CD14-positive monocyte (primary cell): ENCODE data around the gene USP9X. TPM values are rescaled to one million over a fixed set of nuclear protein-coding genes. Genes with fewer than 3 reads are reported as not detected.

Experiments used
- DNase-seq, 3 donors: peaks; one replicate each; pipeline ENCODE4 v3.0.0-alpha.2; 2011 to 2022
- H2AFZ ChIP-seq: 2 replicates; pipeline ENCODE4 v1.6.0; 2012; ENCODE audit warnings: mild to moderate bottlenecking, low read depth, low read length, inconsistent platforms; ENCODE audit not compliant: insufficient read depth, poor library complexity, severe bottlenecking
- H3K27ac ChIP-seq, 2 donors: 1 replicate in 1 of 2; 2 replicates in 1 of 2; pipeline ENCODE4 v1.5.1; 2012 to 2013; ENCODE audit warnings: low read length in 2 of 2, control low read depth in 1 of 2, inconsistent platforms in 1 of 2, low read depth in 1 of 2, mild to moderate bottlenecking in 1 of 2
- H3K27me3 ChIP-seq, 2 donors: one replicate each; pipeline versions ENCODE4 v1.6.0 to v1.6.1; 2011 to 2013; ENCODE audit warnings: low read length in 2 of 2; ENCODE audit not compliant: control insufficient read depth in 2 of 2, insufficient read depth in 2 of 2
- H3K36me3 ChIP-seq, 2 donors: replicated peaks in 1 of 2; 1 replicate in 1 of 2; 2 replicates in 1 of 2; pipeline versions ENCODE4 v1.5.1 to v1.6.1; 2012 to 2013; ENCODE audit warnings: low read length in 2 of 2, control low read depth in 1 of 2, inconsistent platforms in 1 of 2, mild to moderate bottlenecking in 1 of 2; ENCODE audit not compliant: insufficient read depth in 2 of 2, control insufficient read depth in 1 of 2
- H3K4me1 ChIP-seq, 2 donors: 1 replicate in 1 of 2; 2 replicates in 1 of 2; pipeline versions ENCODE4 v1.5.1 to v1.6.1; 2012 to 2013; ENCODE audit warnings: low read length in 2 of 2, control low read depth in 1 of 2, inconsistent platforms in 1 of 2, mild to moderate bottlenecking in 1 of 2, moderate library complexity in 1 of 2; ENCODE audit not compliant: insufficient read depth in 2 of 2, control insufficient read depth in 1 of 2
- H3K4me2 ChIP-seq: replicated peaks from 2 replicates; pipeline ENCODE3; 2012; ENCODE audit warnings: low read length, moderate library complexity, mild to moderate bottlenecking; ENCODE audit not compliant: poor library complexity, severe bottlenecking; ENCODE audit errors: extremely low read depth
- H3K4me3 ChIP-seq, 3 experiments: fragments of 200-600 bp in 1 of 3; sonication (generic) in 1 of 3; replicated peaks in 1 of 3; 1 replicate in 2 of 3; 2 replicates in 1 of 3; pipeline ENCODE4 v1.5.1; 2011 to 2013; ENCODE audit warnings: low read length in 3 of 3, mild to moderate bottlenecking in 3 of 3, control low read depth in 2 of 3, low read depth in 2 of 3, inconsistent platforms in 1 of 3, moderate library complexity in 1 of 3
- H3K79me2 ChIP-seq: 2 replicates; pipeline ENCODE4 v1.6.0; 2012; ENCODE audit warnings: mild to moderate bottlenecking, control low read depth, inconsistent platforms, low read length, moderate library complexity; ENCODE audit not compliant: insufficient read depth
- H3K9ac ChIP-seq: 2 replicates; pipeline ENCODE4 v1.6.0; 2017; ENCODE audit warnings: low read length, mild to moderate bottlenecking; ENCODE audit not compliant: insufficient read depth, poor library complexity, severe bottlenecking
- H3K9me3 ChIP-seq, 2 donors: replicated peaks in 1 of 2; 1 replicate in 1 of 2; 2 replicates in 1 of 2; pipeline versions ENCODE4 v1.5.1 to v1.6.1; 2012 to 2013; ENCODE audit warnings: low read length in 2 of 2, control low read depth in 1 of 2; ENCODE audit not compliant: control insufficient read depth in 1 of 2, insufficient read depth in 1 of 2
- H4K20me1 ChIP-seq: 2 replicates; pipeline ENCODE4 v1.6.0; 2012; ENCODE audit warnings: mild to moderate bottlenecking, low read length, control low read depth, moderate library complexity; ENCODE audit not compliant: insufficient read depth
- H3K27ac Mint-ChIP-seq, 7 donors: one replicate each; pipeline ENCODE4 v1.8.0; 2020; ENCODE audit warnings: mild to moderate bottlenecking in 7 of 7, mixed read lengths in 7 of 7, moderate library complexity in 6 of 7, inconsistent platforms in 2 of 7
- H3K27me3 Mint-ChIP-seq, 3 donors: one replicate each; pipeline ENCODE4 v1.8.0; 2021 to 2022; ENCODE audit warnings: low read depth in 3 of 3, mild to moderate bottlenecking in 3 of 3, mixed read lengths in 3 of 3, moderate library complexity in 3 of 3, inconsistent platforms in 1 of 3
- H3K36me3 Mint-ChIP-seq, 2 donors: one replicate each; pipeline ENCODE4 v1.8.0; 2020; ENCODE audit warnings: mixed read lengths in 2 of 2, inconsistent platforms in 1 of 2, mild to moderate bottlenecking in 1 of 2
- H3K4me1 Mint-ChIP-seq: one replicate; pipeline ENCODE4 v1.8.0; 2020; ENCODE audit warnings: mild to moderate bottlenecking, mixed read lengths
- H3K4me3 Mint-ChIP-seq, 2 donors: one replicate each; pipeline ENCODE4 v1.8.0; 2020; ENCODE audit warnings: mild to moderate bottlenecking in 2 of 2, mixed read lengths in 2 of 2, moderate library complexity in 1 of 2
- H3K9me3 Mint-ChIP-seq, 7 donors: one replicate each; pipeline ENCODE4 v1.8.0; 2020 to 2022; ENCODE audit warnings: mixed read lengths in 7 of 7, mild to moderate bottlenecking in 6 of 7, moderate library complexity in 6 of 7, inconsistent platforms in 2 of 7
- CTCF ChIP-seq: fragments of 200-600 bp; IDR thresholded peaks from one replicate; pipeline ENCODE4 v1.8.0; 2022; ENCODE audit warnings: antibody characterized with exemption, mild to moderate bottlenecking
- WGBS: methylation state at CpG from one replicate; pipeline ENCODE4 v1.1.5; 2013; ENCODE audit warnings: missing lambda C conversion rate; ENCODE audit not compliant: insufficient coverage; 5-methylcytosine and 5-hydroxymethylcytosine counted together
- intact Hi-C, 2 donors: fragments of 100-400 bp; cut with micrococcal nuclease; formaldehyde crosslinking; loops; one replicate each; pipeline versions ENCODE4 v1.15.0 to v1.15.1; 2023
- polyA plus RNA-seq, 3 donors: library from polyadenylated mRNA; depleted of rRNA in 1 of 3; unstranded in 2 of 3; stranded (reverse) in 1 of 3; fragments of 300-500 nt in 2 of 3; fragments of >200 nt in 1 of 3; fragmentation: Illumina TruSeq in 2 of 3; gene quantifications; 1 replicate in 2 of 3; 2 replicates in 1 of 3; pipeline ENCODE4 v1.2.3, GENCODE V29; 2012 to 2021

Gene USP9X
- polyA plus RNA-seq, 3 donors: 8.3 to 16.1 (median 9.6) TPM

DNA sequence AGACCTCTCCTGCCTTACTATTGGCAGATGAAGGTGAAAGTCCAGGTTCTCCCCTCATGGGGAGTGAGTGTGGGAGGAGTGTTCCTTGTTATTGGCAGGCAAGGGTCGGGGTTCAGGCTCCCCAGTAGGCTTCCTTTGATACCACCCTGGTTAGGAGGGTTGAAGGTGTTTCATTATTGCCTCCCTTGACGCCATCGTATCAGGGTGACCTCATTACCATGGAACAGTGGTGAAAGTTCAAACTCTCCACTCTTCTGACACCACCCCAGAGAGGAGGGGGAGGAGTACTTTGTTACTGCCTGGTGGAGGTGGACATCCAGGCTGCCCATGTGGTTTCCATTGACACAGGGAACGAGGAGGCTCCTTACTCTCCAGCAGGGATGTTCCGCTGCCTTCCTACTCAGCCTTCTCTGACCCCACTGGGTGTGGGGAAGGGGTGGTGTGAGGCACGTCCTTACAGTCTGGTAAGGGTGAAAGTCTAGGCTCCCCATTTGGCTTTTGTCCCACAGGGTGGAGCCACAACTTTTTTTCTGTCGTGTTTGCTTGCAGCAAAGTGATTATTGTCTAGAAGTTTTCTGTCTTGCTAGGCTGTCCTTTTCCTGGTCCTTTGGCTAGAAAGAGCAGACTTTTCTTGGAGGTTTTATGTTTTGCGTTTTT is 37.2 kb upstream of the USP9X start:
- Histone ChIP-seq H3K9ac (no peak overlapping the region), H3K4me3 (no peak overlapping the region), H3K79me2 (no peaks in the 10 kb centered on the region), H3K4me2 (no peak overlapping the region), H3K9me3 (no peaks in the 10 kb centered on the region), H3K27me3 (no peaks in the 10 kb centered on the region), H3K36me3 (no peaks in the 10 kb centered on the region), H3K4me1 (no peaks in the 10 kb centered on the region), H2AFZ (no peak overlapping the region), H4K20me1 (no peaks in the 10 kb centered on the region), H3K27ac (no peak overlapping the region)
- Mint-ChIP-seq H3K36me3 (no peaks in the 10 kb centered on the region), H3K9me3 (no peaks in the 10 kb centered on the region), H3K27ac (no peak overlapping the region), H3K4me3 (no peak overlapping the region), H3K4me1 (peaks cover 11% of the 10 kb centered on the region), H3K27me3 (peaks cover 1 to 17% (median 1%) of the 10 kb centered on the region in 3 donors)
- intact Hi-C loops: no loop called here
- WGBS: no CpG with 5 or more reads among the region's 8 CpGs
- TF ChIP-seq CTCF: no peak
- DNase-seq: no peak

DNA sequence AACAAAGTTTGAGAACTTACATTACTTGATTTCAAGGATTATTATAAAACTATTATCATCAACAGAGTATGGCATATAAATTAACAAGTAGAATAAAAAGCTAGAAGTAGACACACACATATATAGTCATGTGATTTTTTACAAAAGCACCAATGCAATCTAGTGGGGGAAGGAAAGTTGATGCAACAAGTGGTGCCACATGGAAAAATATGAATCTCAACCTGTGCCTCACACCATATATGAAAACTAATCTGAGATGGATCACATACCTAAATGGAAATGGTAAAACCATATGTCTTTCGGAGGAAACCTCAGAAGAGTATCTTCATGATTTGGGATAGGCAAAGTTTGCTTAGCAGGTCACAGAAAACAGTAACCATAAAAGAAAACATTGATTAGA is 34.9 kb upstream of the USP9X start:
- Histone ChIP-seq H3K79me2 (no peaks in the 10 kb centered on the region), H3K9me3 (no peaks in the 10 kb centered on the region), H3K27me3 (no peaks in the 10 kb centered on the region), H4K20me1 (no peaks in the 10 kb centered on the region), H3K4me3 (no peak overlapping the region), H3K4me2 (no peak overlapping the region), H3K27ac (no peak overlapping the region), H3K36me3 (no peaks in the 10 kb centered on the region), H2AFZ (no peak overlapping the region), H3K9ac (no peak overlapping the region), H3K4me1 (no peaks in the 10 kb centered on the region)
- TF ChIP-seq CTCF: no peak
- peaks cover 9% of the 10 kb centered on the region for H3K4me1 Mint-ChIP-seq
- peaks cover 0 to 14% (median 1%) of the 10 kb centered on the region in 3 donors for H3K27me3 Mint-ChIP-seq
- no peak for DNase-seq
- no peak overlapping the region for H3K4me3 Mint-ChIP-seq
- H3K27ac Mint-ChIP-seq: no peak overlapping the region
- WGBS: no CpG with 5 or more reads among the region's 1 CpG
- intact Hi-C loops: no loop called here
- H3K36me3 Mint-ChIP-seq: no peaks in the 10 kb centered on the region
- H3K9me3 Mint-ChIP-seq: no peaks in the 10 kb centered on the region
